HG03045 (cell line): ENCODE data around the gene RNF126.
"Not testable (repeated sequence)": the region's sequence is repeated elsewhere in the genome, so short reads cannot be mapped to it uniquely, and the experiment has no call there.

Source experiments
- ATAC-seq: cut with Tn5 transposase; IDR thresholded peaks from one replicate; pipeline ENCODE4 v1.9.1; 2021; ENCODE audit warnings: mild to moderate bottlenecking, moderate library complexity; ENCODE audit not compliant: unreplicated experiment

Gene RNF126

DNA sequence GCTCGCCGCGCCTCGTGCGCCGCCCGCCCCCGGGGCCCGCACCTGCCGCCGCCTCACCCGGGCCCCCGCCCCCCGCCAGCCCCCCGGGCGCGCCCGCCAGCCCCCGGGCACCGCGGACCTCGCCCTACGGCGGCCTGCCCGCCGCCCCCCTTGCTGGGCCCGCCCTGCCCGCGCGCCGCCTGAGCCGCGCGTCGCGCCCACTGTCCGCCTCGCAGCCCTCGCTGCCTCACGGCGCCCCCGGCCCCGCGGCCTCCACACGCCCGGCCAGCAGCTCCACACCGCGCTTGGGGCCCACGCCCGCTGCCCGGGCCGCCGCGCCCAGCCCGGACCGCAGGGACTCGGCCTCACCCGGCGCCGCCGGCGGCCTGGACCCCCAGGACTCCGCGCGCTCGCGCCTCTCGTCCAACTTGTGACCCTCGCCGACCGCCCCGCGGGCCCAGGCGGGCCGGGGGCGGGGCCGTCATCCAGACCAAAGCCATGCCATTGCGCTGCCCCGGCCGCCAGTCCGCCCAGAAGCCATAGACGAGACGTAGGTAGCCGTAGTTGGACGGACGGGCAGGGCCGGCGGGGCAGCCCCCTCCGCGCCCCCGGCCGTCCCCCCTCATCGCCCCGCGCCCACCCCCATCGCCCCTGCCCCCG is 46.8 kb downstream of the RNF126 start:
- ATAC-seq, result no peak

- no peak for ATAC-seq
Observed at GRCh38 chr19:615619-616018, 47.4 kb downstream of the RNF126 start.

- ATAC-seq, result no peak
Observed at GRCh38 chr19:613732-614567, 49.1 kb downstream of the RNF126 start.

GRCh38 chr19:612941-613340 is 50.1 kb downstream of the RNF126 start:
- no peak for ATAC-seq

GRCh38 chr19:611481-611868 is 51.5 kb downstream of the RNF126 start:
- ATAC-seq, result no peak

DNA sequence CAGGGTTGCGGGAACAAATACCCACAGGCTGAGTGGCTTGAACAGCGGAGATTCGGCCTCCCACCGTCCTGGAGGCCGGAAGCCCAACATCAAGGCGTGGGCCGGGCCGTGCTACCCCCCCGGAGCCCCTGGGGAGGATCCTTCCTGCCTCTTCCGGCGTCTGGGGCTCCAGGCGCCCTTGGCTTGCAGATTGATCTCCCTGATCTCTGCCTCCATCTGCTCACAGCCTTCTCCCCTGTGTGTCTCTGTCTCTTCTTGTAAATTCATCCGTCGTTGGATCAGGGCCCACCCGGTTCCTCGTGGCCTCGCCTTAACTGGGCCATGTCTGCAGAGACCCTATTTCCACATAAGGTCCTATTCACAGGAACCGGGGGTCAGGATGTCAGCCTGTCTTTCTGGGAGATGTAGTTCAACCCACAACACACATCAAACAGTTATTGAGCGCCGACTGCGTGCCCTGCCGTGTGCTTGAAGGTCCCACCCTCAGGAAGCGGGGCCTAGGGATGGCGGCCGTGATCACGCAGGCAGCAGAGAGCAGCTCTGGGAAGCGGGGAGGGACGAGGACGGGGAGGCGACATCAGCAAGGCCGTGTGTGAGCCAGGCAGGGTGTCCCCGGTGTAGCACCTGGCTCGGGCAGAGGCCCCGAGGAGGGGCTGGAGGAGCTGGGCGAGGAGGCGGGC is 52.1 kb downstream of the RNF126 start:
- ATAC-seq, result no peak

DNA sequence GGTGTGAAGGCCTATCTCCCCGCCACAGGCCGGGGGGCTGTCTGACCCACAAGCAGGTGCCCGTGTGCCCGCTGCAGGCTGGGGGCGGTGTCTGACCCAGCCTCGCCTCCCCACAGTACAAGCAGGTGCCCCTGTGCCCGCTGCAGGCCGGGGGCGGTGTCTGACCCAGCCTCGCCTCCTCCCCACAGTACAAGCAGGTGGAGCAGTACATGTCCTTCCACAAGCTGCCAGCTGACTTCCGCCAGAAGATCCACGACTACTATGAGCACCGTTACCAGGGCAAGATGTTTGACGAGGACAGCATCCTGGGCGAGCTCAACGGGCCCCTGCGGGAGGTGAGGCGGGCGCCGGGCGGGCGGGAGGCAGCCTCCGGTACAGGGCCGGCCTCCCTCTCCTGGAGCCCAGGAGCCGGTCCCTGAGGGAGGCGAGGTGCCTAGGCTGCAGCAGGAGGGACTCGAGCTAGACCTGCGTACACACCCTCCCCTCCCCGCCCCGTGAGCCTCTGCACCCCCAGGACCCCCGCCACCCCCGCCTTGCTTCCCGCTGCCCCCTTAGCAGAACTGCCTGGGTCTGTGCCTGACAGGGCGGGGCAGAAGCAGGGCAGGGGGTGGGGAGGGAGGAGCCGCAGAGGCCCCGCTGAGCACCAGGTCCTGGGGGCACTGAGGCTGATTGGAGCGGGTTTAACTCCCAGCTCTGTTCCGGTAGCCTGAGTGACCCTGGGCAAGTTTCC is 52.8 kb downstream of the RNF126 start:
- no peak for ATAC-seq

GRCh38 chr19:609004-609346 is 54.0 kb downstream of the RNF126 start:
- ATAC-seq, result no peak

- no peak for ATAC-seq
Observed at GRCh38 chr19:608155-609003, 54.6 kb downstream of the RNF126 start.

DNA sequence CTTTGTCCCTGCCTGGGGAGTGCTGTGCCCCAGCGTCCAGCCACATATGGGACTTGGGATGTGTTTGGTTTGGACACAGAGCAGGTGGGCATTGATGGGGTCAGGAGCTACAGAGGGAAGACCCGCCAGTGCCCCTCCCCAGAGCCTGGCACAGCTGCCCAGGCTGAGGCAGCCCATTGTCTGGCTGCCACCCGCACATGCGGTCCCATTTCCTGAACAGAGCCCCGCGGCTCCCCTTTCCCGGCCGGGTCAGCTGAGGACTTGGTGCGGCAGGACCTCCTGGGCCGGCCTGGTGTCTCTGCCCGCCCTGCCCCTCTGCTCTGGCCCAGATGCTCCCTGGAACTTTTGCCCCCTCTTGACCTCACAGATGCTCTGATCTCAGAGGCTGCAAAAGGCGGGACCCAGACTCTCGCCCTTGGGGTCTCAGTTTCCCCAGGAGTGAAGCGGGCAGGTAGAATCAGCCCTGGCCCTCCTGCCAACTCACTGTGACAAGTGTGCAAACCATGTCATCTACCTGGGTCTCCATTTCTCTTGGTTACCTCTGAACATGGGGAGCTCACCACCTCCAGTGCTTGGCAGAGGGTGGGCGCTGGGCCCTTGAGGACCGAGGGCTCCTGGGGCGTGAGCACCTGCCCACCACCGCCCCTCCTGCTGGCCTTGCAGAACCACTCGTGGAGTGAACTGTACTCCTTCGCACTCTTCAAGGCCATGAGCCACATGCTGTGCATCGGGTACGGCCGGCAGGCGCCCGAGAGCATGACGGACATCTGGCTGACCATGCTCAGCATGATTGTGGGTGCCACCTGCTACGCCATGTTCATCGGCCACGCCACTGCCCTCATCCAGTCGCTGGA is 55.5 kb downstream of the RNF126 start:
- ATAC-seq, result no peak

DNA sequence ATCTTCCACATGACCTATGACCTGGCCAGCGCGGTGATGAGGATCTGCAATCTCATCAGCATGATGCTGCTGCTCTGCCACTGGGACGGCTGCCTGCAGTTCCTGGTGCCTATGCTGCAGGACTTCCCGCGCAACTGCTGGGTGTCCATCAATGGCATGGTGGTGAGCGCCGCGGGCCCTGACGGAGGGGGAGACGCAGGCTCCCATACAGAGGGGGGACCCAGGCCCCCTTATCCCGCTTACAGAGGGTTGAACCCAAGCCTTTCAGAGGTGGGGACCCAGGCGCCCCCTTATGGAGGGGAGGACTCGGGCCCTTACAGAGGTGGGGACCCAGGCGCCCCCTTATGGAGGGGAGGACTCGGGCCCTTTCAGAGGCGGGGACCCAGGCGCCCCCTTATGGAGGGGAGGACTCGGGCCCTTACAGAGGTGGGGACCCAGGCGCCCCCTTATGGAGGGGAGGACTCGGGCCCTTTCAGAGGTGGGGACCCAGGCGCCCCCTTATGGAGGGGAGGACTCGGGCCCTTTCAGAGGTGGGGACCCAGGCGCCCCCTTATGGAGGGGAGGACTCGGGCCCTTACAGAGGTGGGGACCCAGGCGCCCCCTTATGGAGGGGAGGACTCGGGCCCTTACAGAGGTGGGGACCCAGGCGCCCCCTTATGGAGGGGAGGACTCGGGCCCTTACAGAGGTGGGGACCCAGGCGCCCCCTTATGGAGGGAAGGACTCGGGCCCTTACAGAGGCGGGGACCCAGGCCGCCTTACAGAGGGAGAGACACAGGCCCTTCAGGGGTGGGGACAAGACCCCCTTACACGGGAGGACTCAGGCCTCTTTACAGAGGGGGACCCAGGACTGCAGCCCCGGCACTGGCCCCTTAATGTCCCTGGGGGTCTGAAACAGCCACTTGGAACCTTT is 57.7 kb downstream of the RNF126 start:
- not testable (repeated sequence) for ATAC-seq

DNA sequence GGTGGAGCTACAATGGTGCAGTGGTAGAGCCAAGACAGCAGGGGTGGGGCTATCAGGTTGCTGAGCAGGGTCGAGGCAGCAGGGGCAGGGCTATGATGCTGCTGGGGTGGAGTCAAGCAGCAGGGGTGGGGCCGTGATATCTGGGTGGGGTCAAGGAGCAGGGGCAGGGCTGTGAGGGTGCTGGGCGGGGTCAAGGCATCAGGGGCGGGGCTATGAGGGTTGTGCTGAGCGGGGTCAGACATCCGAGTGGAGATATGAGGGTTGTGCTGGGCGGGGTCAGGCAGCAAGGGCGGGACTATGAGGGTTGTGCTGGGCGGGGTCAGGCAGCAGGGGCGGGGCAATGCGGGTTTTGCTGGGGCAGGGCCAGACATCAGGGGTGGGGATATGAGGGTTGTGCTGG is 58.7 kb downstream of the RNF126 start:
- no peak for ATAC-seq

- not testable (repeated sequence) for ATAC-seq
Observed at GRCh38 chr19:603779-604178, 59.2 kb downstream of the RNF126 start.

DNA sequence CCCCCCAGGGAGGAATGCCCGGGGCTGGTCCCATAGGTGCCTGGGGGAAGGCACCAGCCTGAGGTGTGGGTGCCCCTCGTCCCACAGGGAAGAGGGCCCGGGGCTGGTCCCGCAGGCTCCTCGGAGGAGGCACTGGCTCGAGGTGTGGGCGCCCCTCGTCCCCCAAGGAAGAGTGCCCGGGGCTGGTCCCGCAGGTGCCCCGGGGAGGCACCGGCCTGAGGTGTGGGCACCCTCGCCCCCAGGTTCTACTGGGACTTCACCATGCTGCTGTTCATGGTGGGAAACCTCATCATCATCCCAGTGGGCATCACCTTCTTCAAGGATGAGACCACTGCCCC is 59.7 kb downstream of the RNF126 start:
- not testable (repeated sequence) for ATAC-seq

- ATAC-seq, result no peak
Observed at GRCh38 chr19:602391-603301, 60.4 kb downstream of the RNF126 start.

- no peak for ATAC-seq
Observed at GRCh38 chr19:601790-602189, 61.2 kb downstream of the RNF126 start.

DNA sequence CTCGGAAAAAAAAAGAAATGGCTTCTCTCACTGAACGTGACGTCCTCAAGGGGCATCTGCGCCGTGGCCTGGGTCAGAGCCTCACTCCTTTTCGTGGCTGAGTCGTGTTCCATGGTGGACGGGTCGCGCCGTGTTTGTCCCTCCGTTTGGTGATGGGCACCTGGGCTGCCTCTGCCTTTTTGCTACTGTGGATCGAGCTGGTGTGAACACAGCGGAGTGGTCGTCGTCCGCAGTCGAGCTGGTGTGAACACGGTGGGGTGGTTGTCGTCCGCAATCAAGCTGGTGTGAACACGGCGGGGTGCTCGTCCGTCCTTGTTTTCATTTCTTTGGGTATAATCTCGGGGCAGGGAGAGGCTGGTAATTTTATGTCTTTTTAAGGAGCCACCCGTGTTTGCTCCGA is 61.7 kb downstream of the RNF126 start:
- ATAC-seq, result no peak
